Trophoblast cell (in vitro differentiated cells and primary cell): ENCODE results near the gene ZDHHC14.

Experiments used
- DNase-seq, 2 donors: peaks; one replicate each; pipeline ENCODE4 v3.0.0-alpha.2; 2016
- H2AFZ ChIP-seq: 2 replicates; pipeline ENCODE4 v1.6.1; 2013; ENCODE audit warnings: low read length, moderate library complexity, mild to moderate bottlenecking; ENCODE audit not compliant: insufficient read depth, poor library complexity
- H2AK5ac ChIP-seq: 2 replicates; pipeline ENCODE4 v1.6.1; 2013; ENCODE audit warnings: mild to moderate bottlenecking, low read length
- H2BK120ac ChIP-seq: 2 replicates; pipeline ENCODE4 v1.6.1; 2013; ENCODE audit warnings: low read length, mild to moderate bottlenecking, moderate library complexity; ENCODE audit not compliant: insufficient read depth, poor library complexity
- H2BK12ac ChIP-seq: 2 replicates; pipeline ENCODE4 v1.6.1; 2013; ENCODE audit warnings: mild to moderate bottlenecking, low read length, moderate library complexity
- H2BK5ac ChIP-seq: 2 replicates; pipeline ENCODE4 v1.6.1; 2013; ENCODE audit warnings: low read length, low read depth, moderate library complexity, mild to moderate bottlenecking; ENCODE audit not compliant: poor library complexity
- H3K14ac ChIP-seq: 2 replicates; pipeline ENCODE4 v1.6.1; 2013; ENCODE audit warnings: mild to moderate bottlenecking, low read length
- H3K18ac ChIP-seq: 2 replicates; pipeline ENCODE4 v1.6.1; 2013; ENCODE audit warnings: mild to moderate bottlenecking, low read length
- H3K23ac ChIP-seq: 2 replicates; pipeline ENCODE4 v1.6.1; 2013; ENCODE audit warnings: low read length
- H3K27ac ChIP-seq: 2 replicates; pipeline ENCODE4 v1.5.1; 2013; ENCODE audit warnings: low read depth, mild to moderate bottlenecking, inconsistent platforms, low read length, moderate library complexity
- H3K27me3 ChIP-seq: 2 replicates; pipeline ENCODE4 v1.6.1; 2013; ENCODE audit warnings: inconsistent platforms, mild to moderate bottlenecking, low read length, moderate library complexity; ENCODE audit not compliant: insufficient read depth
- H3K36me3 ChIP-seq, 2 experiments: 1 replicate in 1 of 2; 2 replicates in 1 of 2; pipeline ENCODE4 v1.6.1; 2013; ENCODE audit warnings: low read length in 2 of 2, mild to moderate bottlenecking in 2 of 2, moderate library complexity in 1 of 2; ENCODE audit not compliant: insufficient read depth in 2 of 2, control insufficient read depth in 1 of 2
- H3K4ac ChIP-seq: 2 replicates; pipeline ENCODE4 v1.6.1; 2013; ENCODE audit warnings: low read depth, mild to moderate bottlenecking, low read length, moderate library complexity
- H3K4me1 ChIP-seq, 2 experiments: 1 replicate in 1 of 2; 2 replicates in 1 of 2; pipeline ENCODE4 v1.6.1; 2013; ENCODE audit warnings: low read length in 2 of 2, mild to moderate bottlenecking in 2 of 2, moderate library complexity in 1 of 2; ENCODE audit not compliant: insufficient read depth in 2 of 2, control insufficient read depth in 1 of 2
- H3K4me2 ChIP-seq: 2 replicates; pipeline ENCODE4 v1.6.1; 2013; ENCODE audit warnings: inconsistent platforms, mild to moderate bottlenecking, low read length, moderate library complexity
- H3K4me3 ChIP-seq: 2 replicates; pipeline ENCODE4 v1.5.1; 2013; ENCODE audit warnings: mild to moderate bottlenecking, low read depth, low read length, inconsistent platforms
- H3K79me1 ChIP-seq: one replicate; pipeline ENCODE4 v1.6.1; 2013; ENCODE audit warnings: low read length
- H3K79me2 ChIP-seq: 2 replicates; pipeline ENCODE4 v1.6.1; 2013; ENCODE audit warnings: low read length, mild to moderate bottlenecking; ENCODE audit not compliant: control insufficient read depth, insufficient read depth, poor library complexity
- H3K9ac ChIP-seq: 2 replicates; pipeline ENCODE4 v1.6.1; 2013; ENCODE audit warnings: mild to moderate bottlenecking, low read length
- H3K9me3 ChIP-seq: 2 replicates; pipeline ENCODE4 v1.6.1; 2013; ENCODE audit warnings: low read depth, mild to moderate bottlenecking, control low read depth, inconsistent platforms, low read length; ENCODE audit not compliant: insufficient read depth
- H4K12ac ChIP-seq: 2 replicates; pipeline ENCODE4 v1.6.1; 2013; ENCODE audit warnings: low read depth, mild to moderate bottlenecking, low read length, moderate library complexity
- H4K8ac ChIP-seq: 2 replicates; pipeline ENCODE4 v1.6.1; 2013; ENCODE audit warnings: low read depth, mild to moderate bottlenecking, low read length, moderate library complexity
- H4K91ac ChIP-seq: one replicate; pipeline ENCODE4 v1.6.1; 2013; ENCODE audit warnings: low read depth, mild to moderate bottlenecking, low read length, moderate library complexity
- WGBS: extraction: QIAGEN DNeasy Blood & Tissue Kit; methylation state at CpG from one replicate; pipeline ENCODE4 v1.1.7; 2013; ENCODE audit warnings: missing lambda C conversion rate; ENCODE audit not compliant: insufficient read length, insufficient coverage; ENCODE audit errors: extremely low coverage; 5-methylcytosine and 5-hydroxymethylcytosine counted together

ZDHHC14 gene

GRCh38 chr6:157468574-157468973 is 87.6 kb downstream of the ZDHHC14 start:
- H2BK120ac ChIP-seq = no peak overlapping the region
- H3K23ac ChIP-seq = no peak overlapping the region
- no peaks in the 10 kb centered on the region for H3K9me3 ChIP-seq
- no peak overlapping the region for H2AFZ ChIP-seq
- H2AK5ac ChIP-seq = no peak overlapping the region
- H3K18ac ChIP-seq = no peak overlapping the region
- peaks cover 17% of the 10 kb centered on the region for H3K79me1 ChIP-seq
- H3K36me3 ChIP-seq = no peaks in the 10 kb centered on the region
- no peak overlapping the region for H3K4me2 ChIP-seq
- no peak for DNase-seq
- no peak overlapping the region for H3K4ac ChIP-seq
- no peak overlapping the region for H4K8ac ChIP-seq
- H3K27ac ChIP-seq = peak overlapping the region; percentile 77
- no peak overlapping the region for H3K4me3 ChIP-seq
- no peak overlapping the region for H2BK5ac ChIP-seq
- no CpG with 5 or more reads among the region's 4 CpGs for WGBS
- peaks cover 10 to 25% of the 10 kb centered on the region in 2 experiments for H3K4me1 ChIP-seq
- peak overlapping the region; percentile 34 for H2BK12ac ChIP-seq
- H4K12ac ChIP-seq = no peak overlapping the region
- H3K14ac ChIP-seq = no peak overlapping the region
- no peaks in the 10 kb centered on the region for H3K27me3 ChIP-seq
- H4K91ac ChIP-seq = peak overlapping the region; percentile 41
- no peak overlapping the region for H3K9ac ChIP-seq
- no peaks in the 10 kb centered on the region for H3K79me2 ChIP-seq

- H3K9me3 ChIP-seq = no peaks in the 10 kb centered on the region
- peak; percentile 94 to 95 for DNase-seq
- peaks cover 17% of the 10 kb centered on the region for H3K79me1 ChIP-seq
- no peak overlapping the region for H4K91ac ChIP-seq
- H3K14ac ChIP-seq = no peak overlapping the region
- peaks cover 10 to 24% of the 10 kb centered on the region in 2 experiments for H3K4me1 ChIP-seq
- H3K9ac ChIP-seq = no peak overlapping the region
- H3K23ac ChIP-seq = no peak overlapping the region
- no peak overlapping the region for H2AK5ac ChIP-seq
- peak overlapping the region; percentile 77 for H3K27ac ChIP-seq
- no peak overlapping the region for H2AFZ ChIP-seq
- no peaks in the 10 kb centered on the region for H3K27me3 ChIP-seq
- peak overlapping the region; percentile 45 for H2BK5ac ChIP-seq
- H2BK12ac ChIP-seq = no peak overlapping the region
- H3K4me2 ChIP-seq = no peak overlapping the region
- H3K36me3 ChIP-seq = no peaks in the 10 kb centered on the region
- H3K4ac ChIP-seq = no peak overlapping the region
- no peak overlapping the region for H4K12ac ChIP-seq
- H3K4me3 ChIP-seq = no peak overlapping the region
- no peak overlapping the region for H2BK120ac ChIP-seq
- H4K8ac ChIP-seq = no peak overlapping the region
- no peak overlapping the region for H3K18ac ChIP-seq
- no peaks in the 10 kb centered on the region for H3K79me2 ChIP-seq
- WGBS = no CpG with 5 or more reads among the region's 5 CpGs
These were observed 88.4 kb downstream of the ZDHHC14 start for GRCh38 chr6:157469378-157469777.

GRCh38 chr6:157471077-157471686 is 90.2 kb downstream of the ZDHHC14 start:
- H4K8ac ChIP-seq = no peak overlapping the region
- H3K9me3 ChIP-seq = no peaks in the 10 kb centered on the region
- H3K4me2 ChIP-seq = no peak overlapping the region
- no peak overlapping the region for H3K9ac ChIP-seq
- no peak overlapping the region for H3K18ac ChIP-seq
- no peaks in the 10 kb centered on the region for H3K27me3 ChIP-seq
- H3K4me3 ChIP-seq = no peak overlapping the region
- H3K36me3 ChIP-seq = no peaks in the 10 kb centered on the region
- no peaks in the 10 kb centered on the region for H3K79me2 ChIP-seq
- peaks cover 7 to 18% of the 10 kb centered on the region in 2 experiments for H3K4me1 ChIP-seq
- WGBS = no CpG with 5 or more reads among the region's 24 CpGs
- no peak overlapping the region for H2BK12ac ChIP-seq
- H4K12ac ChIP-seq = no peak overlapping the region
- H2AFZ ChIP-seq = no peak overlapping the region
- no peak overlapping the region for H2BK5ac ChIP-seq
- no peak overlapping the region for H3K23ac ChIP-seq
- H3K27ac ChIP-seq = no peak overlapping the region
- peaks cover 12% of the 10 kb centered on the region for H3K79me1 ChIP-seq
- peak overlapping the region; percentile 30 for H4K91ac ChIP-seq
- H2AK5ac ChIP-seq = no peak overlapping the region
- H3K4ac ChIP-seq = no peak overlapping the region
- no peak overlapping the region for H3K14ac ChIP-seq
- DNase-seq = no peak
- no peak overlapping the region for H2BK120ac ChIP-seq

GRCh38 chr6:157471895-157472686 is 91.1 kb downstream of the ZDHHC14 start:
- H2BK5ac ChIP-seq = peak overlapping the region; percentile 10
- H4K91ac ChIP-seq = no peak overlapping the region
- H3K79me2 ChIP-seq = no peaks in the 10 kb centered on the region
- no peak overlapping the region for H3K18ac ChIP-seq
- H3K36me3 ChIP-seq = no peaks in the 10 kb centered on the region
- peak overlapping the region; percentile 74 for H2BK120ac ChIP-seq
- H3K4me1 ChIP-seq = peaks cover 6 to 18% of the 10 kb centered on the region in 2 experiments
- no peak overlapping the region for H3K4me2 ChIP-seq
- no peak overlapping the region for H2BK12ac ChIP-seq
- H3K27ac ChIP-seq = no peak overlapping the region
- H2AFZ ChIP-seq = no peak overlapping the region
- no peak for DNase-seq
- H3K23ac ChIP-seq = no peak overlapping the region
- no peaks in the 10 kb centered on the region for H3K9me3 ChIP-seq
- H3K4ac ChIP-seq = no peak overlapping the region
- no peak overlapping the region for H4K8ac ChIP-seq
- H3K79me1 ChIP-seq = peaks cover 11% of the 10 kb centered on the region
- WGBS = no CpG with 5 or more reads among the region's 17 CpGs
- H3K9ac ChIP-seq = no peak overlapping the region
- no peak overlapping the region for H3K4me3 ChIP-seq
- no peak overlapping the region for H2AK5ac ChIP-seq
- no peak overlapping the region for H4K12ac ChIP-seq
- no peaks in the 10 kb centered on the region for H3K27me3 ChIP-seq
- H3K14ac ChIP-seq = peak overlapping the region; percentile 7
